ENCODE results near the gene OSM. TPM values are rescaled to one million over a fixed set of nuclear protein-coding genes. Genes with fewer than 3 reads are reported as not detected.

Gene OSM
- polyA plus RNA-seq, 3 donors = 48.0 to 295 (median 146) TPM

DNA sequence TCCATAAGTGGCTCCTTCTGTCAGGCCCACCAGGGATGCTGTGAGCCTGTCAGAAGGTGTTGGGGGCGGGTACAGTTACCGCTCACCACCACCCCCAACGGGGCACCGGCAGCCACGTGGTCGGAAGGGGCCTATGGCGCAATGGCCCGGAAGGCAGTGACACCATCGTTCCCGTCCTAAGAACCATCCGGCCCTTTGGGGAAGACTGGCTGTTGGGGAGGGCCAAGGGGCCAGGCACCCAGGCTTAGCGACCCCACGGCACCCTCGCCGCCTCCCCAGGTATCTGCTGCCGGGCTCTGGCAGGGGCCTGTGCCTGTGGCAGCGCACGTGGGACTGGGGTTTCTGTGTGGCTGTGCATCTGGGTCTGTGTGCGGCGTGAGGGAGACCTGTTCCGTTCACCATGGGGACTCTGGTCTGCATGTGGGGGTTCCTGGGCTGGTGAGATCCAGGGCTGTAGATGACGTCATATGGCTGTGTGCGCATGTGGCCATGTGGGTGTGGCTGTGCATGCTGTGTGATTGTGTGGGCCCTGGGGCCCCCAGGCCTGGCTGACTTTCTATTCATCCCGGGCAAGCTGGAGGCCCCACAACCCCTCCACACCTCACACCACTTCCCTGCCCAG is 717 bp downstream of the OSM start:
- 0% methylated on average over 9 of the region's 24 CpGs for WGBS (ENCODE audit: insufficient coverage)
- Mint-ChIP-seq H3K27me3 (ENCODE audit: low read depth in 3 of 3) (peaks cover 12 to 23% (median 15%) of the 10 kb centered on the region in 3 donors), H3K9me3 (peaks cover 0 to 4% (median 0%) of the 10 kb centered on the region in 7 donors), H3K27ac (peak overlapping the region; percentile 96 to 99 (median 99)), H3K4me1 (peaks cover 87% of the 10 kb centered on the region), H3K4me3 (peak overlapping the region; percentile 92 to 94), H3K36me3 (peaks cover 24 to 35% of the 10 kb centered on the region in 2 donors)
- H3K27me3 ChIP-seq (ENCODE audit: control insufficient read depth in 2 of 2, insufficient read depth in 2 of 2, low read length in 2 of 2) = no peaks in the 10 kb centered on the region
- H3K79me2 ChIP-seq (ENCODE audit: insufficient read depth, low read length) = no peaks in the 10 kb centered on the region
- H3K27ac ChIP-seq (ENCODE audit: low read depth in 1 of 2, low read length in 2 of 2) = peak overlapping the region; percentile 94 to 98
- no peaks in the 10 kb centered on the region for H3K36me3 ChIP-seq (replicated peaks in 1 of 2; ENCODE audit: control insufficient read depth in 1 of 2, insufficient read depth in 2 of 2, low read length in 2 of 2)
- peak overlapping the region; percentile 59 to 83 (median 59) for H3K4me3 ChIP-seq (replicated peaks in 1 of 3; ENCODE audit: low read depth in 2 of 3, low read length in 3 of 3)
- peaks cover 89 to 100% of the 10 kb centered on the region in 2 donors for H3K4me1 ChIP-seq (ENCODE audit: control insufficient read depth in 1 of 2, insufficient read depth in 2 of 2, low read length in 2 of 2)
- no peak overlapping the region for H2AFZ ChIP-seq (ENCODE audit: insufficient read depth, low read depth, low read length, poor library complexity, severe bottlenecking)
- peak overlapping the region; percentile 90 for H3K4me2 ChIP-seq (replicated peaks; ENCODE audit: extremely low read depth, low read length, poor library complexity, severe bottlenecking)
- no peaks in the 10 kb centered on the region for H4K20me1 ChIP-seq (ENCODE audit: insufficient read depth, low read length)
- TF ChIP-seq, protein P1, sequence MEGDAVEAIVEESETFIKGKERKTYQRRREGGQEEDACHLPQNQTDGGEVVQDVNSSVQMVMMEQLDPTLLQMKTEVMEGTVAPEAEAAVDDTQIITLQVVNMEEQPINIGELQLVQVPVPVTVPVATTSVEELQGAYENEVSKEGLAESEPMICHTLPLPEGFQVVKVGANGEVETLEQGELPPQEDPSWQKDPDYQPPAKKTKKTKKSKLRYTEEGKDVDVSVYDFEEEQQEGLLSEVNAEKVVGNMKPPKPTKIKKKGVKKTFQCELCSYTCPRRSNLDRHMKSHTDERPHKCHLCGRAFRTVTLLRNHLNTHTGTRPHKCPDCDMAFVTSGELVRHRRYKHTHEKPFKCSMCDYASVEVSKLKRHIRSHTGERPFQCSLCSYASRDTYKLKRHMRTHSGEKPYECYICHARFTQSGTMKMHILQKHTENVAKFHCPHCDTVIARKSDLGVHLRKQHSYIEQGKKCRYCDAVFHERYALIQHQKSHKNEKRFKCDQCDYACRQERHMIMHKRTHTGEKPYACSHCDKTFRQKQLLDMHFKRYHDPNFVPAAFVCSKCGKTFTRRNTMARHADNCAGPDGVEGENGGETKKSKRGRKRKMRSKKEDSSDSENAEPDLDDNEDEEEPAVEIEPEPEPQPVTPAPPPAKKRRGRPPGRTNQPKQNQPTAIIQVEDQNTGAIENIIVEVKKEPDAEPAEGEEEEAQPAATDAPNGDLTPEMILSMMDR (IDR thresholded peaks at IDR 0.05) = no peak
- DNase-seq = peak; percentile 94 to 95 (median 94)
- intact Hi-C loops (cut with micrococcal nuclease) = loop anchor here in 1 of 2 donors (5.0 kb wide), 1 partner anchor 54 kb away; no protein-coding TSS in a partner anchor
- H3K9me3 ChIP-seq (replicated peaks in 1 of 2; ENCODE audit: control insufficient read depth in 1 of 2, insufficient read depth in 1 of 2, low read length in 2 of 2) = no peaks in the 10 kb centered on the region
- H3K9ac ChIP-seq (ENCODE audit: insufficient read depth, low read length, poor library complexity, severe bottlenecking) = peak overlapping the region; percentile 91

DNA sequence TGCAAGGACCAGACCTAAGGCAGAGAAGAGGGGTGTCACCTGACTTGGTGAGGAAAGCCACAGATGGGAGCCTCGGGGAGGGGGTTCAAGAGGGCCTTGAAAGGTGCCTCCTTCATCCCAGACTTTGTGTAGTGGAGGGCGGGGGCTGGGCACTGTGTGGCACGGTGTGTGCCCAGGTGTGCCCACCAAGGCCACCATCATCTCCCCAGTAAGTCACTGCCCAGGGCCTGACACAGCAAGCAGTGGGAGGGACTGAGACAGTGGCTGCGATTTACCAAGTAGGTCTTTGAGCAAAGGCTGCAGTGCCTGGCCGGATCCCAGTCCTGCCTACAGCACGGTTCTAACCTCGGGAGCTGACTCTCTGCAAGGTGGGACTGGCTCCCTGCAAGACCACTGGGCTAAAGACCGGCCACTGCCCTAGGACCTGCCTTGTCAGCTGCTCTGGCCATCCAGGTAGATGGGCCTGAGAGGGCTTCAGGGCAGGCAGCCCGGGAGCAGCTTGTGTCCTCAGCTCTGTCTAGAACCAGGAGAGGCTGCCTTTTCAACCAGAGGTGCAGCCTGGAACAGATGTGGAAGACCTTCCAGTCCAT is 1.4 kb downstream of the OSM start:
- Mint-ChIP-seq H3K4me3 (peak overlapping the region; percentile 92 to 94), H3K4me1 (peaks cover 87% of the 10 kb centered on the region), H3K9me3 (peaks cover 0 to 4% (median 0%) of the 10 kb centered on the region in 7 donors), H3K27ac (peak overlapping the region; percentile 96 to 99 (median 99)), H3K27me3 (ENCODE audit: low read depth in 3 of 3) (peaks cover 12 to 20% (median 15%) of the 10 kb centered on the region in 3 donors), H3K36me3 (peaks cover 24 to 33% of the 10 kb centered on the region in 2 donors)
- H3K4me2 ChIP-seq (replicated peaks; ENCODE audit: extremely low read depth, low read length, poor library complexity, severe bottlenecking) = peak overlapping the region; percentile 90
- 70% methylated on average over 7 of the region's 9 CpGs for WGBS (ENCODE audit: insufficient coverage)
- H3K4me1 ChIP-seq (ENCODE audit: control insufficient read depth in 1 of 2, insufficient read depth in 2 of 2, low read length in 2 of 2) = peaks cover 86 to 99% of the 10 kb centered on the region in 2 donors
- H3K36me3 ChIP-seq (replicated peaks in 1 of 2; ENCODE audit: control insufficient read depth in 1 of 2, insufficient read depth in 2 of 2, low read length in 2 of 2) = no peaks in the 10 kb centered on the region
- no peaks in the 10 kb centered on the region for H3K27me3 ChIP-seq (ENCODE audit: control insufficient read depth in 2 of 2, insufficient read depth in 2 of 2, low read length in 2 of 2)
- no peaks in the 10 kb centered on the region for H3K9me3 ChIP-seq (replicated peaks in 1 of 2; ENCODE audit: control insufficient read depth in 1 of 2, insufficient read depth in 1 of 2, low read length in 2 of 2)
- H3K27ac ChIP-seq (ENCODE audit: low read depth in 1 of 2, low read length in 2 of 2) = peak overlapping the region; percentile 94 to 98
- H4K20me1 ChIP-seq (ENCODE audit: insufficient read depth, low read length) = no peaks in the 10 kb centered on the region
- H2AFZ ChIP-seq (ENCODE audit: insufficient read depth, low read depth, low read length, poor library complexity, severe bottlenecking) = no peak overlapping the region
- no peaks in the 10 kb centered on the region for H3K79me2 ChIP-seq (ENCODE audit: insufficient read depth, low read length)
- peak overlapping the region; percentile 91 for H3K9ac ChIP-seq (ENCODE audit: insufficient read depth, low read length, poor library complexity, severe bottlenecking)
- peak overlapping the region in 1 of 3 experiments; percentile 83 for H3K4me3 ChIP-seq (replicated peaks in 1 of 3; ENCODE audit: low read depth in 2 of 3, low read length in 3 of 3)
- intact Hi-C loops (cut with micrococcal nuclease) = loop anchor here in 1 of 2 donors (5.0 kb wide), 1 partner anchor 53 kb away; no protein-coding TSS in a partner anchor
- no peak for DNase-seq
- TF ChIP-seq, protein P1 (IDR thresholded peaks at IDR 0.05) = no peak

Measured in CD14-positive monocyte (primary cell).